ENCODE results near the gene PCSK5.

Gene PCSK5

GRCh38 chr9:75921391-75922127 lies 31.1 kb downstream of the PCSK5 start:
- H3K9me3 Mint-ChIP-seq: no peaks in the 10 kb centered on the region
- H3K4me1 Mint-ChIP-seq: no peaks in the 10 kb centered on the region
- no peaks in the 10 kb centered on the region for H3K27me3 Mint-ChIP-seq
- H3K36me3 Mint-ChIP-seq: no peaks in the 10 kb centered on the region
- CTCF ChIA-PET: no interaction called here
- no peak overlapping the region for H3K27ac Mint-ChIP-seq
- no peak overlapping the region for H3K4me3 Mint-ChIP-seq
- DNase-seq: no peak

GRCh38 chr9:75926385-75926784 lies 35.9 kb downstream of the PCSK5 start:
- H3K27me3 Mint-ChIP-seq: no peaks in the 10 kb centered on the region
- no peak overlapping the region for H3K27ac Mint-ChIP-seq
- CTCF ChIA-PET: no interaction called here
- DNase-seq: no peak
- no peak overlapping the region for H3K4me3 Mint-ChIP-seq
- no peaks in the 10 kb centered on the region for H3K9me3 Mint-ChIP-seq
- no peaks in the 10 kb centered on the region for H3K36me3 Mint-ChIP-seq
- H3K4me1 Mint-ChIP-seq: no peaks in the 10 kb centered on the region

GRCh38 chr9:75927356-75927755 lies 36.9 kb downstream of the PCSK5 start:
- Mint-ChIP-seq H3K27ac (no peak overlapping the region), H3K4me1 (no peaks in the 10 kb centered on the region), H3K36me3 (no peaks in the 10 kb centered on the region), H3K27me3 (no peaks in the 10 kb centered on the region), H3K4me3 (no peak overlapping the region), H3K9me3 (no peaks in the 10 kb centered on the region)
- DNase-seq: no peak
- CTCF ChIA-PET: no interaction called here

- Mint-ChIP-seq H3K27me3 (no peaks in the 10 kb centered on the region), H3K9me3 (no peaks in the 10 kb centered on the region), H3K27ac (no peak overlapping the region), H3K4me3 (no peak overlapping the region), H3K4me1 (no peaks in the 10 kb centered on the region), H3K36me3 (peaks cover 4% of the 10 kb centered on the region)
- DNase-seq: no peak
- CTCF ChIA-PET: interaction anchor here (0.7 kb wide), 1 partner anchor 612 kb away, joined by 3 read pairs; no protein-coding TSS in a partner anchor
Observed at GRCh38 chr9:75930190-75930589, 39.7 kb downstream of the PCSK5 start.

- H3K4me3 Mint-ChIP-seq: no peak overlapping the region
- peaks cover 4% of the 10 kb centered on the region for H3K36me3 Mint-ChIP-seq
- H3K27me3 Mint-ChIP-seq: no peaks in the 10 kb centered on the region
- CTCF ChIA-PET: no interaction called here
- no peak for DNase-seq
- no peaks in the 10 kb centered on the region for H3K9me3 Mint-ChIP-seq
- H3K27ac Mint-ChIP-seq: no peak overlapping the region
- H3K4me1 Mint-ChIP-seq: no peaks in the 10 kb centered on the region
Observed at GRCh38 chr9:75930730-75931321, 40.4 kb downstream of the PCSK5 start.

- CTCF ChIA-PET: no interaction called here
- Mint-ChIP-seq H3K27ac (no peak overlapping the region), H3K9me3 (no peaks in the 10 kb centered on the region), H3K27me3 (no peaks in the 10 kb centered on the region), H3K4me3 (no peak overlapping the region), H3K4me1 (no peaks in the 10 kb centered on the region), H3K36me3 (peaks cover 4% of the 10 kb centered on the region)
- DNase-seq: no peak
Observed at GRCh38 chr9:75933982-75934381, 43.5 kb downstream of the PCSK5 start.

GRCh38 chr9:75935591-75935990 lies 45.1 kb downstream of the PCSK5 start:
- H3K9me3 Mint-ChIP-seq: no peaks in the 10 kb centered on the region

GRCh38 chr9:75937521-75938258 lies 47.2 kb downstream of the PCSK5 start:
- CTCF ChIA-PET: no interaction called here
- H3K4me1 Mint-ChIP-seq: no peaks in the 10 kb centered on the region
- H3K27ac Mint-ChIP-seq: no peak overlapping the region
- no peak overlapping the region for H3K4me3 Mint-ChIP-seq
- H3K27me3 Mint-ChIP-seq: no peaks in the 10 kb centered on the region
- no peak for DNase-seq
- no peaks in the 10 kb centered on the region for H3K9me3 Mint-ChIP-seq
- peaks cover 4% of the 10 kb centered on the region for H3K36me3 Mint-ChIP-seq

More at GRCh38 chr9:75935591-75935990, 45.1 kb downstream of the PCSK5 start:
- H3K27me3 Mint-ChIP-seq: no peaks in the 10 kb centered on the region
- H3K27ac Mint-ChIP-seq: no peak overlapping the region
- H3K4me3 Mint-ChIP-seq: no peak overlapping the region
- DNase-seq: no peak
- no peaks in the 10 kb centered on the region for H3K4me1 Mint-ChIP-seq
- CTCF ChIA-PET: no interaction called here
- peaks cover 4% of the 10 kb centered on the region for H3K36me3 Mint-ChIP-seq

GRCh38 chr9:75938946-75939345 lies 48.5 kb downstream of the PCSK5 start:
- Mint-ChIP-seq H3K9me3 (no peaks in the 10 kb centered on the region), H3K27me3 (no peaks in the 10 kb centered on the region), H3K36me3 (peaks cover 2% of the 10 kb centered on the region), H3K4me3 (no peak overlapping the region), H3K27ac (no peak overlapping the region), H3K4me1 (no peaks in the 10 kb centered on the region)
- CTCF ChIA-PET: no interaction called here
- no peak for DNase-seq

- no peak for DNase-seq
- CTCF ChIA-PET: no interaction called here
- H3K4me1 Mint-ChIP-seq: no peaks in the 10 kb centered on the region
- no peaks in the 10 kb centered on the region for H3K36me3 Mint-ChIP-seq
- no peaks in the 10 kb centered on the region for H3K27me3 Mint-ChIP-seq
- no peak overlapping the region for H3K4me3 Mint-ChIP-seq
- H3K27ac Mint-ChIP-seq: no peak overlapping the region
- H3K9me3 Mint-ChIP-seq: no peaks in the 10 kb centered on the region
Observed at GRCh38 chr9:75939536-75940111, 49.2 kb downstream of the PCSK5 start.

- H3K9me3 Mint-ChIP-seq: peaks cover 2% of the 10 kb centered on the region
- no peak overlapping the region for H3K4me3 Mint-ChIP-seq
- H3K4me1 Mint-ChIP-seq: no peaks in the 10 kb centered on the region
- no peaks in the 10 kb centered on the region for H3K36me3 Mint-ChIP-seq
- CTCF ChIA-PET: no interaction called here
- no peaks in the 10 kb centered on the region for H3K27me3 Mint-ChIP-seq
- H3K27ac Mint-ChIP-seq: no peak overlapping the region
- no peak for DNase-seq
Observed at GRCh38 chr9:75941066-75941465, 50.6 kb downstream of the PCSK5 start.

GRCh38 chr9:75941577-75942311 lies 51.3 kb downstream of the PCSK5 start:
- no peak for DNase-seq
- CTCF ChIA-PET: no interaction called here
- no peak overlapping the region for H3K4me3 Mint-ChIP-seq
- no peaks in the 10 kb centered on the region for H3K27me3 Mint-ChIP-seq
- no peak overlapping the region for H3K27ac Mint-ChIP-seq
- no peaks in the 10 kb centered on the region for H3K36me3 Mint-ChIP-seq
- H3K9me3 Mint-ChIP-seq: peaks cover 2% of the 10 kb centered on the region
- H3K4me1 Mint-ChIP-seq: no peaks in the 10 kb centered on the region

- CTCF ChIA-PET: no interaction called here
- no peak overlapping the region for H3K4me3 Mint-ChIP-seq
- H3K27me3 Mint-ChIP-seq: no peaks in the 10 kb centered on the region
- peaks cover 2% of the 10 kb centered on the region for H3K9me3 Mint-ChIP-seq
- DNase-seq: no peak
- peaks cover 3% of the 10 kb centered on the region for H3K36me3 Mint-ChIP-seq
- H3K27ac Mint-ChIP-seq: no peak overlapping the region
- H3K4me1 Mint-ChIP-seq: no peaks in the 10 kb centered on the region
Observed at GRCh38 chr9:75946766-75947165, 56.3 kb downstream of the PCSK5 start.

GRCh38 chr9:75947233-75947632 lies 56.8 kb downstream of the PCSK5 start:
- Mint-ChIP-seq H3K27me3 (no peaks in the 10 kb centered on the region), H3K4me3 (no peak overlapping the region), H3K36me3 (peaks cover 3% of the 10 kb centered on the region), H3K9me3 (peaks cover 2% of the 10 kb centered on the region), H3K27ac (no peak overlapping the region), H3K4me1 (no peaks in the 10 kb centered on the region)
- CTCF ChIA-PET: no interaction called here
- no peak for DNase-seq
